OCI-LY1 (cell line): ENCODE results near the gene CACNA2D4.

Experiments used
- H2AFZ ChIP-seq: fragments of 200-600 bp; sonication (generic), shearing (Covaris generic); 2 replicates; pipeline ENCODE4 v1.6.0; 2014; ENCODE audit warnings: antibody characterized with exemption, mild to moderate bottlenecking, low read length
- H3F3A ChIP-seq: fragments of 200-600 bp; sonication (generic), shearing (Covaris generic); 2 replicates; pipeline ENCODE4 v1.6.0; 2014; ENCODE audit warnings: mild to moderate bottlenecking, antibody characterized with exemption, low read length, moderate library complexity; ENCODE audit not compliant: insufficient read depth
- H3K27ac ChIP-seq: fragments of 200-600 bp; sonication (generic); 2 replicates; pipeline ENCODE4 v1.5.1; 2014; ENCODE audit warnings: low read length, mixed run types, mild to moderate bottlenecking, low read depth; ENCODE audit not compliant: poor library complexity, severe bottlenecking
- H3K27me3 ChIP-seq: fragments of 200-600 bp; sonication (generic); 2 replicates; pipeline ENCODE4 v1.6.0; 2014; ENCODE audit warnings: antibody characterized with exemption, mild to moderate bottlenecking, low read length, moderate library complexity; ENCODE audit not compliant: insufficient read depth
- H3K36me3 ChIP-seq: fragments of 200-600 bp; sonication (generic); 2 replicates; pipeline ENCODE4 v1.6.1; 2014; ENCODE audit warnings: mild to moderate bottlenecking, antibody characterized with exemption, low read length, moderate library complexity, mixed read lengths; ENCODE audit not compliant: insufficient read depth
- H3K4me1 ChIP-seq: fragments of 200-600 bp; sonication (generic); 2 replicates; pipeline ENCODE4 v1.5.1; 2014; ENCODE audit warnings: mild to moderate bottlenecking, low read length, moderate library complexity; ENCODE audit not compliant: insufficient read depth, severe bottlenecking
- H3K4me2 ChIP-seq: fragments of 200-600 bp; sonication (generic), shearing (Covaris generic); 2 replicates; pipeline ENCODE4 v1.6.1; 2014; ENCODE audit warnings: low read length
- H3K4me3 ChIP-seq: fragments of 200-600 bp; sonication (generic); 2 replicates; pipeline ENCODE4 v1.5.1; 2014; ENCODE audit warnings: low read length, low read depth, mild to moderate bottlenecking, mixed read lengths; ENCODE audit not compliant: poor library complexity, severe bottlenecking
- H3K79me2 ChIP-seq: fragments of 200-600 bp; shearing (Covaris generic); 2 replicates; pipeline ENCODE4 v1.6.1; 2016; ENCODE audit warnings: mixed run types, low read length, mixed read lengths; ENCODE audit not compliant: insufficient read depth
- H3K9ac ChIP-seq: fragments of 200-600 bp; sonication (generic), shearing (Covaris generic); 2 replicates; pipeline ENCODE4 v1.6.1; 2014; ENCODE audit warnings: mild to moderate bottlenecking, low read length, mixed read lengths
- H3K9me2 ChIP-seq: fragments of 200-600 bp; sonication (generic), shearing (Covaris generic); 2 replicates; pipeline ENCODE4 v1.6.1; 2014; ENCODE audit warnings: low read depth, mild to moderate bottlenecking, low read length, mixed read lengths
- H3K9me3 ChIP-seq: fragments of 200-600 bp; shearing (Covaris generic); 2 replicates; pipeline ENCODE4 v1.6.1; 2014; ENCODE audit warnings: low read length, mixed read lengths
- H4K20me1 ChIP-seq: fragments of 200-600 bp; sonication (generic), shearing (Covaris generic); 2 replicates; pipeline ENCODE4 v1.6.0; 2016; ENCODE audit warnings: mild to moderate bottlenecking, low read length; ENCODE audit not compliant: insufficient read depth
- EZH2 ChIP-seq: fragments of 200-600 bp; sonication (generic), shearing (Covaris generic); IDR thresholded peaks from 2 replicates; pipeline ENCODE4 v1.8.0; 2017; ENCODE audit warnings: borderline replicate concordance, mixed run types, mild to moderate bottlenecking, antibody characterized with exemption, low read length, moderate library complexity, mixed read lengths
- TF ChIP-seq, protein P1 (sequence below): fragments of 200-600 bp; sonication (generic), shearing (Covaris generic); IDR thresholded peaks from 2 replicates; pipeline ENCODE4 v1.5.1; 2017; ENCODE audit warnings: mild to moderate bottlenecking, antibody characterized with exemption, low read length, moderate library complexity, mixed read lengths

The CACNA2D4 gene

DNA sequence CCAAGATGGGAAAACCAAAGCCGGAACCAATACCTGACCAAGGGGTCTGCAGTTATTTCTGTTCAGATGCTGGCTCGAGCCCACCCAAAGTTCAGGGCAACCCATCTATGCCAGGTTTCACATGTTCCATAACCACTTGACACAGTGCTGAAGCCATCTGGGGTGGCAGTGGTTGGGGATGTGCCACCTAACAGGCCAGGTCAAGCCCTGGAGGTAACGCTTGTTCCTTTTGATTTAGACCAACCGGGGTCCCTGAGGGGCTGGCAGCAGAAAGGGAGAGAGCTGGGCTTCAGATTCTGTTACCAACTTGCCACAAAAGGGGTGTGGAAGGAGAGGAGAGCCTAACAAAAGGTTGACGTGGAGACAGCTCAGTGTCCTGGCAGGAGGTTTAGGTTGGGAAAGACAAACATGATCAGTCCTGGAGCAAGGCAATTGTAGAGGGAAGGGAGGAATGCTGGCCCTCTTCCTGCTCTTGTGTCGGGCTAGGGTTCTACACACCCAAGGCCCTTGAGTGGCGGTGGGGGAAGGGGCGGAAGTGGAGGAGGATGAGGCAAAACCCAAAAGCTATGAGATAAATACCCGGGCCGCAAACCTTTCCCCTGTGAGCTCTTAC, 31.9 kb downstream of the CACNA2D4 start:
- Histone ChIP-seq H3K9ac (no peak overlapping the region), H3F3A (no peaks in the 10 kb centered on the region), H2AFZ (no peak overlapping the region), H3K79me2 (no peaks in the 10 kb centered on the region), H3K4me1 (no peaks in the 10 kb centered on the region), H3K27ac (no peak overlapping the region), H4K20me1 (no peaks in the 10 kb centered on the region), H3K36me3 (no peaks in the 10 kb centered on the region), H3K4me3 (no peak overlapping the region), H3K9me2 (no peaks in the 10 kb centered on the region), H3K4me2 (no peak overlapping the region), H3K27me3 (peaks cover 11% of the 10 kb centered on the region; the same call in 1 of the 2 replicates), H3K9me3 (no peaks in the 10 kb centered on the region)
- no peak for TF ChIP-seq EZH2
- TF ChIP-seq, protein P1, sequence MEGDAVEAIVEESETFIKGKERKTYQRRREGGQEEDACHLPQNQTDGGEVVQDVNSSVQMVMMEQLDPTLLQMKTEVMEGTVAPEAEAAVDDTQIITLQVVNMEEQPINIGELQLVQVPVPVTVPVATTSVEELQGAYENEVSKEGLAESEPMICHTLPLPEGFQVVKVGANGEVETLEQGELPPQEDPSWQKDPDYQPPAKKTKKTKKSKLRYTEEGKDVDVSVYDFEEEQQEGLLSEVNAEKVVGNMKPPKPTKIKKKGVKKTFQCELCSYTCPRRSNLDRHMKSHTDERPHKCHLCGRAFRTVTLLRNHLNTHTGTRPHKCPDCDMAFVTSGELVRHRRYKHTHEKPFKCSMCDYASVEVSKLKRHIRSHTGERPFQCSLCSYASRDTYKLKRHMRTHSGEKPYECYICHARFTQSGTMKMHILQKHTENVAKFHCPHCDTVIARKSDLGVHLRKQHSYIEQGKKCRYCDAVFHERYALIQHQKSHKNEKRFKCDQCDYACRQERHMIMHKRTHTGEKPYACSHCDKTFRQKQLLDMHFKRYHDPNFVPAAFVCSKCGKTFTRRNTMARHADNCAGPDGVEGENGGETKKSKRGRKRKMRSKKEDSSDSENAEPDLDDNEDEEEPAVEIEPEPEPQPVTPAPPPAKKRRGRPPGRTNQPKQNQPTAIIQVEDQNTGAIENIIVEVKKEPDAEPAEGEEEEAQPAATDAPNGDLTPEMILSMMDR, result no peak

DNA sequence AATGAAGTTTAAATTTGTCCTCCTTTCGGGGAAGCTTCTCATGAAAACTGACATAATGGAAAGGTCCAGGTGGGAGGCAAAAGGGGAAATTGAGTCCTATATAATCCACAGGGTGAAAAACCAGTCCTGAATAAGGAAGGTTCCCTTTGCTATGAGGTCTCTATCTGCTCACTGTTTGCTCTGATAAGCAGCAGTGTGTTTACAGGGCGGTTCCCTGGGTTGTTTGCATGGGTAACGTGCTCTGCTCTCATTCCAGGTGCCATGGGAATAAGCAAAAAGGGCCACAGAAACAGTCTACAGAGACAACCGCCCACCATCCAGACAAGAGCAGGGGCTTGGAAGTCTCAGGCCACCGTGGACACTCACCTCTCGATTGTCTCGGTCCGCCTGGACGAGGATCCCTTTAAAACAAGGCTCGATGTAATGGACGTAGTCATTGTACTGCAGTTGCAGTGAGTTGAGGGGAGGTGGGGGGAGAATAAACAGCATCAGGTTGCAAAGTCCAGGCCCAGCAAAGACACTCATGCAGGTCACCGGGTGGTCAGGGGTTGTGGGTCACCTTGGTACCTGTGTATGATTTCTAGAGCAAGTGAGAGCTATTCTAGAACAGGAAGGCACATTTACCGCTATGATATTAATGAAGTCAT, 32.7 kb downstream of the CACNA2D4 start:
- H4K20me1 ChIP-seq, result no peaks in the 10 kb centered on the region
- no peak overlapping the region for H3K9ac ChIP-seq
- no peaks in the 10 kb centered on the region for H3K79me2 ChIP-seq
- no peaks in the 10 kb centered on the region for H3K9me2 ChIP-seq
- H3K27ac ChIP-seq, result no peak overlapping the region
- no peak overlapping the region for H2AFZ ChIP-seq
- H3K9me3 ChIP-seq, result no peaks in the 10 kb centered on the region
- H3K27me3 ChIP-seq, result peaks cover 11% of the 10 kb centered on the region; the same call in 1 of the 2 replicates
- TF ChIP-seq EZH2, result no peak
- TF ChIP-seq, protein P1, result no peak
- no peaks in the 10 kb centered on the region for H3K36me3 ChIP-seq
- H3K4me3 ChIP-seq, result no peak overlapping the region
- H3K4me1 ChIP-seq, result no peaks in the 10 kb centered on the region
- H3K4me2 ChIP-seq, result no peak overlapping the region
- no peaks in the 10 kb centered on the region for H3F3A ChIP-seq

DNA sequence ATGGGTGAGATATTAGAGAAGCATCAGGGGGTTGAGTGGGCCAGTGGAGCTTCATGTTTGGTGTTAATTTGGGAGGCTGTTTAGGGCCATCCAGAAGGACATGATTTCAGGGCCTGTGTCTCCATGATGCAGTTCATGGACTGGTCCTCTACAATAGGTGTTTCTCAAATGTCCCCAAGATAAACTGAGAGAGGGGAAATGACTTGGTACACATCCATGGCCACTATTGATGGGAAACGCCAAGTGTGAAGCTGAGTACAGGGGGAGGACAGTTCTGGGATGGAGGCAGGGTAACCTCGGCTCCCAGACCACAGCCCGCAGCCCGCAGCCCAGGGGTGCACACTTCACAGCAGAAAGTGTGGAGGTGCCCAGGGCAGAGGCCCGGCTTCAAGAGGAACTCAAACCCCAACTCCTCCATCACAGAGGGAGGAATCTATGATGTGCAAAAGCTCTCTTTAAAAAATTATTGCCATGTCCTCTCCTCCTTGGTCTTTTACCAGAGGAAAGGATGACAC, 33.3 kb downstream of the CACNA2D4 start:
- no peak overlapping the region for H3K9ac ChIP-seq
- peaks cover 11% of the 10 kb centered on the region; the same call in 1 of the 2 replicates for H3K27me3 ChIP-seq
- H4K20me1 ChIP-seq, result no peaks in the 10 kb centered on the region
- H2AFZ ChIP-seq, result no peak overlapping the region
- H3K4me2 ChIP-seq, result no peak overlapping the region
- H3K9me2 ChIP-seq, result no peaks in the 10 kb centered on the region
- H3K9me3 ChIP-seq, result no peaks in the 10 kb centered on the region
- H3F3A ChIP-seq, result no peaks in the 10 kb centered on the region
- H3K36me3 ChIP-seq, result no peaks in the 10 kb centered on the region
- no peaks in the 10 kb centered on the region for H3K79me2 ChIP-seq
- H3K4me3 ChIP-seq, result no peak overlapping the region
- H3K27ac ChIP-seq, result no peak overlapping the region
- no peaks in the 10 kb centered on the region for H3K4me1 ChIP-seq
- TF ChIP-seq, protein P1, result no peak
- no peak for TF ChIP-seq EZH2
